Measurements from ENCODE around the gene RALGPS1.

The RALGPS1 gene

GRCh38 chr9:127095411-127095810, 180.8 kb downstream of the RALGPS1 start:
- TF ChIP-seq CTCF (IDR thresholded peaks at IDR 0.05; ENCODE audit: low read depth, low read length): no peak
- H3K4me3 ChIP-seq (replicated peaks in 1 of 2; ENCODE audit: low read depth in 2 of 2, low read length in 2 of 2): no peak overlapping the region
- DNase-seq (ENCODE audit: low read depth in 2 of 2): no peak

- no peak for TF ChIP-seq CTCF (IDR thresholded peaks at IDR 0.05; ENCODE audit: low read depth, low read length)
- DNase-seq (ENCODE audit: low read depth in 2 of 2): peak in 1 of 2 donors; percentile 14
- H3K4me3 ChIP-seq (replicated peaks in 1 of 2; ENCODE audit: low read depth in 2 of 2, low read length in 2 of 2): no peak overlapping the region
Observed at GRCh38 chr9:127096208-127096607, 181.6 kb downstream of the RALGPS1 start.

- no peak overlapping the region for H3K4me3 ChIP-seq (replicated peaks in 1 of 2; ENCODE audit: low read depth in 2 of 2, low read length in 2 of 2)
- TF ChIP-seq CTCF (IDR thresholded peaks at IDR 0.05; ENCODE audit: low read depth, low read length): no peak
- DNase-seq (ENCODE audit: low read depth in 2 of 2): no peak
Observed at GRCh38 chr9:127097683-127098082, 183.1 kb downstream of the RALGPS1 start.

- no peak for TF ChIP-seq CTCF (IDR thresholded peaks at IDR 0.05; ENCODE audit: low read depth, low read length)
- DNase-seq (ENCODE audit: low read depth in 2 of 2): no peak
Observed at GRCh38 chr9:127098916-127099553, 184.5 kb downstream of the RALGPS1 start.

GRCh38 chr9:127099664-127100063, 185.1 kb downstream of the RALGPS1 start:
- peak in 1 of 2 donors; percentile 57 for DNase-seq (ENCODE audit: low read depth in 2 of 2)
- no peak overlapping the region for H3K4me3 ChIP-seq (replicated peaks in 1 of 2; ENCODE audit: low read depth in 2 of 2, low read length in 2 of 2)
- TF ChIP-seq CTCF (IDR thresholded peaks at IDR 0.05; ENCODE audit: low read depth, low read length): no peak

More at GRCh38 chr9:127098916-127099553, 184.5 kb downstream of the RALGPS1 start:
- no peak overlapping the region for H3K4me3 ChIP-seq (replicated peaks in 1 of 2; ENCODE audit: low read depth in 2 of 2, low read length in 2 of 2)

GRCh38 chr9:127102176-127102575, 187.6 kb downstream of the RALGPS1 start:
- no peak overlapping the region for H3K4me3 ChIP-seq (replicated peaks in 1 of 2; ENCODE audit: low read depth in 2 of 2, low read length in 2 of 2)
- no peak for DNase-seq (ENCODE audit: low read depth in 2 of 2)
- TF ChIP-seq CTCF (IDR thresholded peaks at IDR 0.05; ENCODE audit: low read depth, low read length): no peak

GRCh38 chr9:127102788-127103187, 188.2 kb downstream of the RALGPS1 start:
- no peak overlapping the region for H3K4me3 ChIP-seq (replicated peaks in 1 of 2; ENCODE audit: low read depth in 2 of 2, low read length in 2 of 2)
- TF ChIP-seq CTCF (IDR thresholded peaks at IDR 0.05; ENCODE audit: low read depth, low read length): no peak
- DNase-seq (ENCODE audit: low read depth in 2 of 2): no peak
